Testis (tissue), 2 donors: Measurements from ENCODE around the gene MVD.

ENCODE experiments used
- CTCF ChIP-seq, 3 experiments: fragments of 450-650 bp in 2 of 3; fragments of 200-600 bp in 1 of 3; sonication (generic) in 1 of 3; IDR thresholded peaks; one replicate each; pipeline ENCODE4 v1.5.1; 2016 to 2019; ENCODE audit warnings: antibody characterized with exemption in 3 of 3, mild to moderate bottlenecking in 2 of 3, moderate library complexity in 1 of 3
- POLR2A ChIP-seq: fragments of 450-650 bp; IDR thresholded peaks from one replicate; pipeline ENCODE4 v1.6.1; 2017; ENCODE audit warnings: antibody characterized with exemption, mild to moderate bottlenecking, moderate library complexity

DNA sequence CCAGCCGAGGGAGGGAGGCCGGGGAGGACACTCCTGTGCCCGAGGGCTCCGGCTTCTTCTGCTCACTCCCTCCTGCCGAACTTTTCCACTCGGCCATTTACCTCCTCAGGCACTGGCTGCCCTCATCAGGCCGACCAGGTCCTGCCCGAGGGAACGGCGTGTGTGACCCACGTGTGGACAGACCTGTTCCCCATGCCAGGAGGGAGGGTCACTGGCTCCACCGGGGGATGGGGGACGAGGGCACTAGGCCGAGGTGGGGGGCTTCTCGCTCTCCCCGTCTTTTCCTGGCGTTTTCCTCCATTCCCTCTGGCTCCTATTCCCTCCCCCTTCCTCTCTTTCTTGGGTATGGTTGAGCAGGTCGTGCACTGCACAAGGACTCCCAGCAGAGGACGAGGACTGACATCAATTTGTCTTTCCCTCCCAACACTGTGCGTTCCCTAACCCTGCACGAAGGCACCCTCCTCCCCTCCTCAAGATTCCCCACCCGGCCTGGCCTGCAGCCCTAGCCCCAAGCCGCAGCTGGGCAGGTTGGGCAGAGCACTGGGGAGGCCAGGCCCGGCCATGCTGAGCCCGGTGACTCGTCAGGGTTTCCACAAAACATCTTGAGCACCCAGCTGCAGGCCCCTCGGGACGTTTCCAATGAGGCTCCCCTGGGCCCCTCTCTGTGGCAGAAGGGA, 27.8 kb downstream of the MVD start:
- TF ChIP-seq CTCF (IDR thresholded peaks at IDR 0.05) (no peak), POLR2A (no peak)
